Measurements from ENCODE around the gene PPP1R14B.

The PPP1R14B gene

GRCh38 chr11:64210301-64211020, 36.3 kb downstream of the PPP1R14B start:
- no peak for DNase-seq (ENCODE audit: low spot score)

GRCh38 chr11:64209563-64209843, 37.2 kb downstream of the PPP1R14B start:
- DNase-seq (ENCODE audit: low spot score), result no peak

GRCh38 chr11:64208796-64209562, 37.8 kb downstream of the PPP1R14B start:
- no peak for DNase-seq (ENCODE audit: low spot score)

- DNase-seq (ENCODE audit: low spot score), result no peak
Observed at GRCh38 chr11:64208086-64208795, 38.5 kb downstream of the PPP1R14B start.

GRCh38 chr11:64207256-64208085, 39.3 kb downstream of the PPP1R14B start:
- peak; percentile 90 for DNase-seq (ENCODE audit: low spot score)

GRCh38 chr11:64206457-64207255, 40.1 kb downstream of the PPP1R14B start, which contains the start of gene FERMT3:
Gene FERMT3 (plus strand): TSS chr11:64206721. CDS start chr11:64207365, 644 bp downstream.
- peak; percentile 80 for DNase-seq (ENCODE audit: low spot score)

GRCh38 chr11:64204464-64204989, 42.2 kb downstream of the PPP1R14B start:
- DNase-seq (ENCODE audit: low spot score), result peak; percentile 98

GRCh38 chr11:64204080-64204440, 42.7 kb downstream of the PPP1R14B start:
- DNase-seq (ENCODE audit: low spot score), result no peak

- DNase-seq (ENCODE audit: low spot score), result no peak
Observed at GRCh38 chr11:64203421-64204079, 43.2 kb downstream of the PPP1R14B start.

- DNase-seq (ENCODE audit: low spot score), result no peak
Observed at GRCh38 chr11:64202992-64203391, 43.8 kb downstream of the PPP1R14B start.

GRCh38 chr11:64201543-64201942, 45.2 kb downstream of the PPP1R14B start:
- DNase-seq (ENCODE audit: low spot score), result no peak

GRCh38 chr11:64198511-64198910, 48.2 kb downstream of the PPP1R14B start:
- DNase-seq (ENCODE audit: low spot score), result no peak

GRCh38 chr11:64196626-64197025, 50.1 kb downstream of the PPP1R14B start:
- DNase-seq (ENCODE audit: low spot score), result no peak

All from hematopoietic multipotent progenitor cell treated with erythropoietin and hydrocortisone succinate and interleukin-3 and kit ligand, for 15 days (in vitro differentiated cells).